Stomach (tissue), 9 donors: ENCODE results near the gene GJB6. TPM values are rescaled to one million over a fixed set of nuclear protein-coding genes. Genes with fewer than 3 reads are reported as not detected.

Experiments used
- DNase-seq, 2 donors: peaks; one replicate each; pipeline versions ENCODE4 v3.0.0 to v3.0.0-alpha.2; 2013 to 2019
- H3K27ac ChIP-seq, 5 donors: fragments of 200-600 bp in 4 of 5; sonication (generic) in 4 of 5; one replicate each; pipeline ENCODE4 v1.5.1; 2013 to 2019; ENCODE audit warnings: mild to moderate bottlenecking in 1 of 5, moderate library complexity in 1 of 5
- H3K27me3 ChIP-seq, 3 donors: fragments of 200-600 bp; sonication (generic); one replicate each; pipeline ENCODE4 v1.5.1; 2017 to 2019; ENCODE audit warnings: mixed run types in 1 of 3
- H3K36me3 ChIP-seq, 4 donors: fragments of 200-600 bp; sonication (generic); 1 replicate in 3 of 4; 2 replicates in 1 of 4; pipeline ENCODE4 v1.5.1; 2016 to 2019
- H3K4me1 ChIP-seq, 4 donors: fragments of 200-600 bp; sonication (generic); one replicate each; pipeline ENCODE4 v1.5.1; 2016 to 2019
- H3K4me3 ChIP-seq, 4 donors: fragments of 200-600 bp; sonication (generic) in 3 of 4; one replicate each; pipeline ENCODE4 v1.5.1; 2016 to 2019; ENCODE audit warnings: mild to moderate bottlenecking in 1 of 4
- H3K9me3 ChIP-seq, 4 donors: fragments of 200-600 bp; sonication (generic); one replicate each; pipeline ENCODE4 v1.5.1; 2016 to 2019
- CTCF ChIP-seq, 7 experiments: fragments of 450-650 bp in 4 of 7; fragments of 200-600 bp in 3 of 7; sonication (generic) in 3 of 7; IDR thresholded peaks; one replicate each; pipeline ENCODE4 v1.5.1; 2016 to 2019; ENCODE audit warnings: antibody characterized with exemption in 7 of 7, control low read depth in 2 of 7, mild to moderate bottlenecking in 1 of 7
- EP300 ChIP-seq: sonication (generic); formaldehyde crosslinking; IDR thresholded peaks from one replicate; pipeline ENCODE4 v1.6.1; 2017; ENCODE audit warnings: antibody characterized with exemption
- POLR2A ChIP-seq, 4 donors: fragments of 450-650 bp; IDR thresholded peaks; one replicate each; pipeline ENCODE4 v1.6.1; 2016; ENCODE audit warnings: antibody characterized with exemption in 4 of 4, control low read depth in 2 of 4, mild to moderate bottlenecking in 1 of 4, moderate library complexity in 1 of 4
- POLR2AphosphoS5 ChIP-seq, 3 donors: sonication (generic); formaldehyde crosslinking; IDR thresholded peaks; one replicate each; pipeline ENCODE4 v1.6.1; 2016; ENCODE audit warnings: antibody characterized with exemption in 3 of 3
- WGBS, 5 donors: extraction: QIAGEN DNeasy Blood & Tissue Kit in 3 of 5; methylation state at CpG; one replicate each; pipeline versions ENCODE4 v1.1.5 to v1.1.7; 2013 to 2018; 5-methylcytosine and 5-hydroxymethylcytosine counted together
- intact Hi-C: fragments of 100-400 bp; cut with DNase I; formaldehyde crosslinking; loops from one replicate; pipeline ENCODE4 v1.15.1; 2023; ENCODE audit warnings: low total_unique reads
- polyA plus RNA-seq, 3 donors: library from polyadenylated mRNA; stranded (reverse); fragments of 200-250 nt; gene quantifications; one replicate each; pipeline ENCODE4 v1.2.3, GENCODE V29; 2013
- total RNA-seq, 5 donors: library from RNA; depleted of rRNA; stranded (reverse); fragments of >200 nt; gene quantifications; one replicate each; pipeline versions ENCODE4 v1.1.0 to v1.2.3, GENCODE V29; 2014 to 2016
- donor health status: healthy with polysubstance abuse.
- donor health status: Bipolar disorder and iron deficiency.
- donor health status: healthy.

GJB6 gene
- total and polyA plus RNA-seq, 8 donors, result 0.73 to 41.6 (median 1.5) TPM; not detected in 5

GRCh38 chr13:20272104-20272503 is 40.0 kb upstream of the GJB6 start:
- WGBS, 5 donors, result 71 to 96% (median 80%) methylated on average over 2 of the region's 2 CpGs
- Histone ChIP-seq H3K4me3 (no peak overlapping the region), H3K27me3 (peaks cover 0 to 14% (median 0%) of the 10 kb centered on the region in 3 donors), H3K4me1 (no peaks in the 10 kb centered on the region), H3K27ac (no peak overlapping the region), H3K9me3 (peaks cover 0 to 13% (median 0%) of the 10 kb centered on the region in 4 donors), H3K36me3 (no peaks in the 10 kb centered on the region)
- intact Hi-C loops, result no loop called here
- TF ChIP-seq POLR2A (IDR thresholded peaks at IDR 0.05) (no peak), EP300 (no peak), CTCF (IDR thresholded peaks at IDR 0.05) (no peak), POLR2AphosphoS5 (IDR thresholded peaks at IDR 0.05) (no peak)
- no peak for DNase-seq

GRCh38 chr13:20271441-20271840 is 39.3 kb upstream of the GJB6 start:
- Histone ChIP-seq H3K9me3 (peaks cover 0 to 13% (median 0%) of the 10 kb centered on the region in 4 donors), H3K4me3 (no peak overlapping the region), H3K27me3 (peaks cover 0 to 14% (median 0%) of the 10 kb centered on the region in 3 donors), H3K36me3 (no peaks in the 10 kb centered on the region), H3K4me1 (no peaks in the 10 kb centered on the region), H3K27ac (no peak overlapping the region)
- intact Hi-C loops, result no loop called here
- 54 to 85% (median 73%) methylated on average over 4 of the region's 4 CpGs for WGBS, 5 donors
- DNase-seq, result no peak
- TF ChIP-seq POLR2AphosphoS5 (IDR thresholded peaks at IDR 0.05), result no peak

- Histone ChIP-seq H3K27me3 (peaks cover 0 to 14% (median 0%) of the 10 kb centered on the region in 3 donors), H3K27ac (no peak overlapping the region), H3K36me3 (no peaks in the 10 kb centered on the region), H3K4me1 (no peaks in the 10 kb centered on the region), H3K4me3 (no peak overlapping the region), H3K9me3 (peaks cover 0 to 13% (median 0%) of the 10 kb centered on the region in 4 donors)
- intact Hi-C loops, result no loop called here
- TF ChIP-seq POLR2AphosphoS5 (IDR thresholded peaks at IDR 0.05) (no peak), CTCF (IDR thresholded peaks at IDR 0.05) (no peak), EP300 (no peak), POLR2A (IDR thresholded peaks at IDR 0.05) (no peak)
- DNase-seq, result peak in 1 of 2 donors; percentile 25
- WGBS, 5 donors, result 41 to 52% (median 46%) methylated on average over 9 of the region's 9 CpGs
Observed at GRCh38 chr13:20270163-20270865, 38.2 kb upstream of the GJB6 start.

- H3K4me3 ChIP-seq, result no peak overlapping the region
- H3K27ac ChIP-seq, result no peak overlapping the region
- H3K27me3 ChIP-seq, result no peaks in the 10 kb centered on the region
- no peaks in the 10 kb centered on the region for H3K9me3 ChIP-seq
- TF ChIP-seq POLR2A (IDR thresholded peaks at IDR 0.05) (no peak), EP300 (no peak)
- no peaks in the 10 kb centered on the region for H3K36me3 ChIP-seq
- WGBS, 5 donors, result 66 to 74% (median 70%) methylated on average over 9 of the region's 9 CpGs
- H3K4me1 ChIP-seq, result no peaks in the 10 kb centered on the region
- DNase-seq, result no peak
- intact Hi-C loops, result no loop called here
Observed at GRCh38 chr13:20264271-20265018, 32.3 kb upstream of the GJB6 start.

GRCh38 chr13:20263393-20264044 is 31.4 kb upstream of the GJB6 start:
- TF ChIP-seq CTCF (IDR thresholded peaks at IDR 0.05) (no peak), POLR2AphosphoS5 (IDR thresholded peaks at IDR 0.05) (no peak), EP300 (no peak), POLR2A (IDR thresholded peaks at IDR 0.05) (no peak)
- no peaks in the 10 kb centered on the region for H3K9me3 ChIP-seq
- no peak overlapping the region for H3K27ac ChIP-seq
- 65 to 73% (median 68%) methylated on average over 8 of the region's 8 CpGs for WGBS, 5 donors
- H3K4me1 ChIP-seq, result no peaks in the 10 kb centered on the region
- intact Hi-C loops, result no loop called here
- H3K36me3 ChIP-seq, result no peaks in the 10 kb centered on the region
- peak in 1 of 2 donors; percentile 82 for DNase-seq
- no peak overlapping the region for H3K4me3 ChIP-seq
- H3K27me3 ChIP-seq, result no peaks in the 10 kb centered on the region
